Prostate gland (tissue), 2 donors: ENCODE results near the gene KIF1B. TPM values are rescaled to one million over a fixed set of nuclear protein-coding genes. Genes with fewer than 3 reads are reported as not detected.
"Not testable (repeated sequence)": the region's sequence is repeated elsewhere in the genome, so short reads cannot be mapped to it uniquely, and the experiment has no call there.

Source experiments
- DNase-seq: peaks from one replicate; pipeline ENCODE4 v3.0.0-alpha.2; 2019; ENCODE audit warnings: low spot score
- H3K27ac ChIP-seq, 2 donors: fragments of 200-600 bp; sonication (generic); 2 replicates each; pipeline ENCODE4 v1.5.1; 2017 to 2019
- H3K27me3 ChIP-seq: fragments of 200-600 bp; sonication (generic); replicated peaks from 2 replicates; pipeline ENCODE4 v1.5.1; 2019; ENCODE audit not compliant: insufficient read depth
- H3K36me3 ChIP-seq, 2 donors: fragments of 200-600 bp; sonication (generic); 1 replicate in 1 of 2; 2 replicates in 1 of 2; pipeline versions ENCODE4 v1.5.1 to v1.8.1; 2017 to 2019
- H3K4me1 ChIP-seq: fragments of 200-600 bp; sonication (generic); replicated peaks from 2 replicates; pipeline ENCODE4 v1.5.1; 2019
- H3K4me3 ChIP-seq, 2 donors: fragments of 200-600 bp; sonication (generic); 2 replicates each; pipeline ENCODE4 v1.5.1; 2017 to 2019
- H3K9me3 ChIP-seq: fragments of 200-600 bp; sonication (generic); 2 replicates; pipeline ENCODE4 v1.5.1; 2017
- CTCF ChIP-seq, 4 experiments: fragments of 200-600 bp in 2 of 4; fragments of 450-650 bp in 2 of 4; sonication (generic) in 2 of 4; IDR thresholded peaks; 1 replicate in 3 of 4; 2 replicates in 1 of 4; pipeline ENCODE4 v1.5.1; 2016 to 2019; ENCODE audit warnings: antibody characterized with exemption in 4 of 4, mild to moderate bottlenecking in 2 of 4, moderate library complexity in 2 of 4
- POLR2A ChIP-seq: fragments of 450-650 bp; IDR thresholded peaks from one replicate; pipeline ENCODE4 v1.6.1; 2016; ENCODE audit warnings: antibody characterized with exemption, mild to moderate bottlenecking
- POLR2AphosphoS5 ChIP-seq: sonication (generic); formaldehyde crosslinking; IDR thresholded peaks from one replicate; pipeline ENCODE4 v1.6.1; 2017; ENCODE audit warnings: antibody characterized with exemption
- WGBS: methylation state at CpG from one replicate; pipeline ENCODE4 v1.1.5; 2018; 5-methylcytosine and 5-hydroxymethylcytosine counted together
- intact Hi-C: fragments of 100-400 bp; cut with DNase I; formaldehyde crosslinking; loops from one replicate; pipeline ENCODE4 v1.14.2; 2022
- total RNA-seq, 2 donors: library from RNA; depleted of rRNA; stranded (reverse); fragments of >200 nt; gene quantifications; one replicate each; pipeline ENCODE4 v1.1.0, GENCODE V29; 2016

Gene KIF1B
- total RNA-seq, 2 donors from 2014 or later, result 31.3 to 56.8 TPM

GRCh38 chr1:10217748-10218441, 7.5 kb downstream of the KIF1B start:
- no peaks in the 10 kb centered on the region for H3K4me1 ChIP-seq
- no peaks in the 10 kb centered on the region for H3K9me3 ChIP-seq
- DNase-seq, result no peak
- no peak overlapping the region for H3K27ac ChIP-seq
- H3K27me3 ChIP-seq, result no peaks in the 10 kb centered on the region
- H3K4me3 ChIP-seq, result no peak overlapping the region
- no peaks in the 10 kb centered on the region for H3K36me3 ChIP-seq
- intact Hi-C loops, result no loop called here
- TF ChIP-seq CTCF (IDR thresholded peaks at IDR 0.05), result no peak
- no peak for TF ChIP-seq POLR2AphosphoS5
- TF ChIP-seq POLR2A, result no peak
- 23% methylated on average over 5 of the region's 5 CpGs for WGBS

GRCh38 chr1:10220200-10220599, 9.8 kb downstream of the KIF1B start:
- intact Hi-C loops, result no loop called here
- no peaks in the 10 kb centered on the region for H3K27me3 ChIP-seq
- no peak overlapping the region for H3K27ac ChIP-seq

GRCh38 chr1:10220657-10221056, 10.3 kb downstream of the KIF1B start:
- H3K27me3 ChIP-seq, H3K9me3 ChIP-seq, H3K4me3 ChIP-seq, DNase-seq, H3K36me3 ChIP-seq, H3K4me1 ChIP-seq, H3K27ac ChIP-seq, intact Hi-C loops: not testable (repeated sequence)
- WGBS, result 84% methylated on average over 6 of the region's 6 CpGs

More at GRCh38 chr1:10220200-10220599, 9.8 kb downstream of the KIF1B start:
- H3K36me3 ChIP-seq, result no peaks in the 10 kb centered on the region
- no peak overlapping the region for H3K4me3 ChIP-seq
- H3K4me1 ChIP-seq, result no peaks in the 10 kb centered on the region
- no peak for DNase-seq
- H3K9me3 ChIP-seq, result no peaks in the 10 kb centered on the region
- TF ChIP-seq POLR2A (no peak), CTCF (IDR thresholded peaks at IDR 0.05) (no peak), POLR2AphosphoS5 (no peak)

GRCh38 chr1:10225573-10225972, 15.2 kb downstream of the KIF1B start:
- no peaks in the 10 kb centered on the region for H3K9me3 ChIP-seq
- no peaks in the 10 kb centered on the region for H3K4me1 ChIP-seq
- H3K4me3 ChIP-seq, result no peak overlapping the region
- TF ChIP-seq CTCF (IDR thresholded peaks at IDR 0.05) (no peak), POLR2A (no peak), POLR2AphosphoS5 (no peak)
- no peaks in the 10 kb centered on the region for H3K36me3 ChIP-seq
- no peak overlapping the region for H3K27ac ChIP-seq
- WGBS, result 25% methylated on average over 1 of the region's 1 CpG
- DNase-seq, result no peak
- H3K27me3 ChIP-seq, result no peaks in the 10 kb centered on the region
- intact Hi-C loops, result no loop called here

GRCh38 chr1:10228528-10228927, 18.2 kb downstream of the KIF1B start:
- no peaks in the 10 kb centered on the region for H3K9me3 ChIP-seq
- H3K27me3 ChIP-seq, result no peaks in the 10 kb centered on the region
- 81% methylated on average over 2 of the region's 2 CpGs for WGBS
- DNase-seq, result no peak
- no peaks in the 10 kb centered on the region for H3K36me3 ChIP-seq
- intact Hi-C loops, result no loop called here
- H3K4me1 ChIP-seq, result no peaks in the 10 kb centered on the region
- TF ChIP-seq POLR2A (no peak), POLR2AphosphoS5 (no peak), CTCF (IDR thresholded peaks at IDR 0.05) (no peak)
- H3K27ac ChIP-seq, result no peak overlapping the region
- no peak overlapping the region for H3K4me3 ChIP-seq
